Mesendoderm (in vitro differentiated cells): ENCODE measurements around the gene ATRN.

Experiments used
- DNase-seq: peaks from one replicate; pipeline ENCODE4 v3.0.0; 2013
- H2AK5ac ChIP-seq: 2 replicates; pipeline ENCODE4 v1.6.1; 2013; ENCODE audit warnings: low read length, inconsistent platforms
- H2BK120ac ChIP-seq: 2 replicates; pipeline ENCODE4 v1.6.1; 2013; ENCODE audit warnings: low read depth, mild to moderate bottlenecking, low read length, moderate library complexity, mixed read lengths
- H2BK15ac ChIP-seq: replicated peaks from 2 replicates; pipeline ENCODE4 v1.6.1; 2013; ENCODE audit warnings: low read depth, mild to moderate bottlenecking, moderate library complexity
- H2BK5ac ChIP-seq: 2 replicates; pipeline ENCODE4 v1.6.1; 2013; ENCODE audit warnings: low read length, inconsistent platforms
- H3K18ac ChIP-seq: 2 replicates; pipeline ENCODE4 v1.6.1; 2013; ENCODE audit warnings: mild to moderate bottlenecking, low read length, mixed read lengths
- H3K23ac ChIP-seq: one replicate; pipeline ENCODE4 v1.6.1; 2013; ENCODE audit warnings: low read length
- H3K27ac ChIP-seq: 2 replicates; pipeline ENCODE4 v1.5.1; 2013; ENCODE audit warnings: low read depth, mild to moderate bottlenecking, inconsistent platforms, low read length, moderate library complexity
- H3K27me3 ChIP-seq: 2 replicates; pipeline ENCODE4 v1.6.1; 2013; ENCODE audit warnings: low read length, control low read depth, mild to moderate bottlenecking, inconsistent platforms; ENCODE audit not compliant: insufficient read depth, poor library complexity
- H3K36me3 ChIP-seq: 2 replicates; pipeline ENCODE4 v1.6.1; 2013; ENCODE audit warnings: low read length, inconsistent platforms; ENCODE audit not compliant: control insufficient read depth, insufficient read depth
- H3K4ac ChIP-seq: one replicate; pipeline ENCODE4 v1.6.1; 2013; ENCODE audit warnings: low read depth, mild to moderate bottlenecking, low read length, moderate library complexity
- H3K4me1 ChIP-seq: 2 replicates; pipeline ENCODE4 v1.6.1; 2013; ENCODE audit warnings: low read depth, low read length, inconsistent platforms; ENCODE audit not compliant: control insufficient read depth
- H3K4me2 ChIP-seq: 2 replicates; pipeline ENCODE4 v1.6.1; 2013; ENCODE audit warnings: low read length
- H3K4me3 ChIP-seq: 2 replicates; pipeline ENCODE4 v1.5.1; 2013; ENCODE audit warnings: mild to moderate bottlenecking, low read length
- H3K56ac ChIP-seq: one replicate; pipeline ENCODE4 v1.6.1; 2013; ENCODE audit warnings: low read length
- H3K79me1 ChIP-seq: 2 replicates; pipeline ENCODE4 v1.6.1; 2013; ENCODE audit warnings: low read length, inconsistent platforms
- H3K79me2 ChIP-seq: 2 replicates; pipeline ENCODE4 v1.6.1; 2013; ENCODE audit warnings: mild to moderate bottlenecking, low read length; ENCODE audit not compliant: control insufficient read depth, insufficient read depth
- H3K9ac ChIP-seq: 2 replicates; pipeline ENCODE4 v1.6.1; 2013; ENCODE audit warnings: low read length, inconsistent platforms
- H4K5ac ChIP-seq: one replicate; pipeline ENCODE4 v1.6.1; 2013; ENCODE audit warnings: low read length
- H4K8ac ChIP-seq: one replicate; pipeline ENCODE4 v1.6.1; 2013; ENCODE audit warnings: low read depth, mild to moderate bottlenecking, control low read depth, low read length, moderate library complexity
- WGBS: extraction: QIAGEN DNeasy Blood & Tissue Kit; methylation state at CpG from one replicate; pipeline ENCODE4 v1.1.7; 2013; ENCODE audit warnings: low lambda C conversion rate, missing lambda C conversion rate; ENCODE audit not compliant: insufficient coverage; ENCODE audit errors: extremely low coverage; 5-methylcytosine and 5-hydroxymethylcytosine counted together

ATRN gene

GRCh38 chr20:3651204-3651962 is 180.6 kb downstream of the ATRN start:
- H4K5ac ChIP-seq = no peak overlapping the region
- no peak overlapping the region for H3K56ac ChIP-seq
- H3K27ac ChIP-seq = no peak overlapping the region
- H4K8ac ChIP-seq = no peak overlapping the region
- no peaks in the 10 kb centered on the region for H3K79me2 ChIP-seq
- no peak overlapping the region for H3K23ac ChIP-seq
- no peak overlapping the region for H2BK5ac ChIP-seq
- no peak overlapping the region for H2BK120ac ChIP-seq
- no peak overlapping the region for H3K4me3 ChIP-seq
- no CpG with 5 or more reads among the region's 9 CpGs for WGBS
- no peak overlapping the region for H3K9ac ChIP-seq
- H3K27me3 ChIP-seq = no peaks in the 10 kb centered on the region
- no peaks in the 10 kb centered on the region for H3K79me1 ChIP-seq
- H3K4ac ChIP-seq = no peak overlapping the region
- no peaks in the 10 kb centered on the region for H3K36me3 ChIP-seq
- no peak overlapping the region for H2AK5ac ChIP-seq
- H3K4me2 ChIP-seq = no peak overlapping the region
- H3K18ac ChIP-seq = no peak overlapping the region
- no peak for DNase-seq
- no peaks in the 10 kb centered on the region for H3K4me1 ChIP-seq
- H2BK15ac ChIP-seq = no peak overlapping the region

- Histone ChIP-seq H3K4me1 (no peaks in the 10 kb centered on the region), H3K4me2 (no peak overlapping the region), H4K8ac (no peak overlapping the region), H3K79me2 (no peaks in the 10 kb centered on the region), H3K9ac (no peak overlapping the region), H3K23ac (no peak overlapping the region), H3K27ac (no peak overlapping the region), H2BK120ac (no peak overlapping the region), H3K18ac (no peak overlapping the region), H3K4ac (no peak overlapping the region), H3K4me3 (no peak overlapping the region), H3K36me3 (no peaks in the 10 kb centered on the region), H2BK5ac (no peak overlapping the region), H3K79me1 (no peaks in the 10 kb centered on the region), H3K56ac (no peak overlapping the region), H2BK15ac (no peak overlapping the region), H2AK5ac (no peak overlapping the region), H3K27me3 (no peaks in the 10 kb centered on the region), H4K5ac (no peak overlapping the region)
- WGBS = no CpG with 5 or more reads among the region's 9 CpGs
- no peak for DNase-seq
These were observed 181.4 kb downstream of the ATRN start for GRCh38 chr20:3652221-3652620.

- no peak overlapping the region for H2AK5ac ChIP-seq
- no peak overlapping the region for H3K18ac ChIP-seq
- H3K27me3 ChIP-seq = no peaks in the 10 kb centered on the region
- no peak overlapping the region for H3K4me3 ChIP-seq
- WGBS = no CpG with 5 or more reads among the region's 10 CpGs
- H3K4me1 ChIP-seq = no peaks in the 10 kb centered on the region
- no peak for DNase-seq
- no peak overlapping the region for H3K23ac ChIP-seq
- H3K4ac ChIP-seq = no peak overlapping the region
- no peaks in the 10 kb centered on the region for H3K79me1 ChIP-seq
- no peak overlapping the region for H2BK15ac ChIP-seq
- no peak overlapping the region for H4K8ac ChIP-seq
- no peaks in the 10 kb centered on the region for H3K36me3 ChIP-seq
- H4K5ac ChIP-seq = no peak overlapping the region
- no peaks in the 10 kb centered on the region for H3K79me2 ChIP-seq
- no peak overlapping the region for H3K56ac ChIP-seq
- no peak overlapping the region for H3K4me2 ChIP-seq
- H2BK5ac ChIP-seq = no peak overlapping the region
- H2BK120ac ChIP-seq = no peak overlapping the region
- no peak overlapping the region for H3K9ac ChIP-seq
- no peak overlapping the region for H3K27ac ChIP-seq
These were observed 182.1 kb downstream of the ATRN start for GRCh38 chr20:3652676-3653596.

- Histone ChIP-seq H3K23ac (no peak overlapping the region), H4K8ac (no peak overlapping the region), H2BK120ac (no peak overlapping the region), H2AK5ac (no peak overlapping the region), H3K18ac (no peak overlapping the region), H3K4me2 (no peak overlapping the region), H3K4me3 (no peak overlapping the region), H4K5ac (no peak overlapping the region), H2BK15ac (no peak overlapping the region), H3K79me1 (no peaks in the 10 kb centered on the region), H3K4ac (no peak overlapping the region), H3K79me2 (no peaks in the 10 kb centered on the region), H3K4me1 (no peaks in the 10 kb centered on the region), H3K56ac (no peak overlapping the region), H3K27ac (no peak overlapping the region), H2BK5ac (no peak overlapping the region), H3K27me3 (no peaks in the 10 kb centered on the region), H3K36me3 (no peaks in the 10 kb centered on the region), H3K9ac (no peak overlapping the region)
- no peak for DNase-seq
- no CpG with 5 or more reads among the region's 2 CpGs for WGBS
These were observed 183.1 kb downstream of the ATRN start for GRCh38 chr20:3653921-3654320.

- H3K36me3 ChIP-seq = no peaks in the 10 kb centered on the region
These were observed 183.7 kb downstream of the ATRN start for GRCh38 chr20:3654326-3655130.

More at GRCh38 chr20:3654326-3655130, 183.7 kb downstream of the ATRN start:
- no CpG with 5 or more reads among the region's 17 CpGs for WGBS
- Histone ChIP-seq H3K4me2 (no peak overlapping the region), H4K5ac (no peak overlapping the region), H4K8ac (no peak overlapping the region), H2BK5ac (no peak overlapping the region), H3K23ac (no peak overlapping the region), H2AK5ac (no peak overlapping the region), H2BK15ac (no peak overlapping the region), H2BK120ac (no peak overlapping the region), H3K79me2 (no peaks in the 10 kb centered on the region), H3K27me3 (no peaks in the 10 kb centered on the region), H3K79me1 (no peaks in the 10 kb centered on the region), H3K4me1 (no peaks in the 10 kb centered on the region), H3K9ac (no peak overlapping the region), H3K56ac (no peak overlapping the region), H3K4me3 (no peak overlapping the region), H3K4ac (no peak overlapping the region), H3K27ac (no peak overlapping the region), H3K18ac (no peak overlapping the region)
- DNase-seq = no peak
